ENCODE results near the gene THSD7A. TPM values are rescaled to one million over a fixed set of nuclear protein-coding genes. Genes with fewer than 3 reads are reported as not detected.

THSD7A gene
- total and polyA plus RNA-seq, 2 of the 13 experiments (the other 11 are each of a cell fraction or from before 2014, with no cell fraction given), result 0.01 to 0.07 TPM

DNA sequence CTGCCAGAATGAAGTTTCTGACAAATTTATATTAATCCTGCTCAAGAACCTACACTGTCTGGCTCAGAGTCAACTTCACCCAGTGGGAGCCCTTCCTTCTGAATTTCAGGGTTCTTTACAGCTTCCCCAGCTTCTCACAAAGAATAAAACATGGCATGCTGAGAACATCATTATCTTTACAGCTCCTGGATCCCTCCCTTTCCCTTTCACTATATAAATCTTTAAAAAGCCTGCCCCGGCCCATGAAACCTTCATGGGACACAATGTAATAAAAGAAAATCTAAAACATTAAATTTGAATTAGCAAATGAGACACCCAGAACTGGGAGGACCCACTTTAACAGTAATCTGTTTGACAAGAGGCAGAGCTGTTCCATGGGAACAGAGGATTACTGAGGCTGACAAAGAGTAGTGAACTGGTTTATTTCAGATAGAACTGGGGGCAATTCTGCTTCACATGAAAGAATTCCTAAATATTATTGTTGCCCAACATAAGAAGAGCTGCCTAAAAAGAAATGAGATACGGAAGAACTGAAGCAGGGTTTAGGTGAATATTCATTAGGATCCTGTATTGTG, 222.8 kb downstream of the THSD7A start:
- 18% methylated on average over 2 of the region's 2 CpGs for WGBS (ENCODE audit: low lambda C conversion rate)
- TF ChIP-seq JUN (CRISPR knock-in tag; IDR thresholded peaks at IDR 0.05) (no peak), HOXD1 (CRISPR knock-in tag; IDR thresholded peaks at IDR 0.05) (no peak), PRPF4 (IDR thresholded peaks at IDR 0.05; ENCODE audit: low read depth, low read length, poor library complexity, severe bottlenecking) (no peak), MYPOP (CRISPR knock-in tag; IDR thresholded peaks at IDR 0.05) (no peak), ZNF432 (CRISPR knock-in tag; IDR thresholded peaks at IDR 0.05; ENCODE audit: borderline replicate concordance) (no peak), NR2F6 (IDR thresholded peaks at IDR 0.05) (no peak), NR2F6 (CRISPR knock-in tag; IDR thresholded peaks at IDR 0.05) (no peak), HNRNPH1 (optimal IDR thresholded peaks at IDR 0.05; ENCODE audit: low read depth, low read length) (no peak), TFE3 (CRISPR knock-in tag; IDR thresholded peaks at IDR 0.05) (no peak), USF2 (IDR thresholded peaks at IDR 0.05; ENCODE audit: low read depth, low read length) (no peak), USF2 (CRISPR knock-in tag; IDR thresholded peaks at IDR 0.05; ENCODE audit: borderline replicate concordance) (no peak), MEIS2 (CRISPR knock-in tag; IDR thresholded peaks at IDR 0.05) (no peak), PCBP1 (IDR thresholded peaks at IDR 0.05; ENCODE audit: borderline replicate concordance, low read depth, low read length) (no peak), TMF1 (CRISPR knock-in tag; IDR thresholded peaks at IDR 0.05; ENCODE audit: low read depth) (no peak), RAD51 (IDR thresholded peaks at IDR 0.05; ENCODE audit: borderline replicate concordance) (no peak), ZNF768 (CRISPR knock-in tag; IDR thresholded peaks at IDR 0.05) (no peak)
- TF ChIP-seq, protein P1, sequence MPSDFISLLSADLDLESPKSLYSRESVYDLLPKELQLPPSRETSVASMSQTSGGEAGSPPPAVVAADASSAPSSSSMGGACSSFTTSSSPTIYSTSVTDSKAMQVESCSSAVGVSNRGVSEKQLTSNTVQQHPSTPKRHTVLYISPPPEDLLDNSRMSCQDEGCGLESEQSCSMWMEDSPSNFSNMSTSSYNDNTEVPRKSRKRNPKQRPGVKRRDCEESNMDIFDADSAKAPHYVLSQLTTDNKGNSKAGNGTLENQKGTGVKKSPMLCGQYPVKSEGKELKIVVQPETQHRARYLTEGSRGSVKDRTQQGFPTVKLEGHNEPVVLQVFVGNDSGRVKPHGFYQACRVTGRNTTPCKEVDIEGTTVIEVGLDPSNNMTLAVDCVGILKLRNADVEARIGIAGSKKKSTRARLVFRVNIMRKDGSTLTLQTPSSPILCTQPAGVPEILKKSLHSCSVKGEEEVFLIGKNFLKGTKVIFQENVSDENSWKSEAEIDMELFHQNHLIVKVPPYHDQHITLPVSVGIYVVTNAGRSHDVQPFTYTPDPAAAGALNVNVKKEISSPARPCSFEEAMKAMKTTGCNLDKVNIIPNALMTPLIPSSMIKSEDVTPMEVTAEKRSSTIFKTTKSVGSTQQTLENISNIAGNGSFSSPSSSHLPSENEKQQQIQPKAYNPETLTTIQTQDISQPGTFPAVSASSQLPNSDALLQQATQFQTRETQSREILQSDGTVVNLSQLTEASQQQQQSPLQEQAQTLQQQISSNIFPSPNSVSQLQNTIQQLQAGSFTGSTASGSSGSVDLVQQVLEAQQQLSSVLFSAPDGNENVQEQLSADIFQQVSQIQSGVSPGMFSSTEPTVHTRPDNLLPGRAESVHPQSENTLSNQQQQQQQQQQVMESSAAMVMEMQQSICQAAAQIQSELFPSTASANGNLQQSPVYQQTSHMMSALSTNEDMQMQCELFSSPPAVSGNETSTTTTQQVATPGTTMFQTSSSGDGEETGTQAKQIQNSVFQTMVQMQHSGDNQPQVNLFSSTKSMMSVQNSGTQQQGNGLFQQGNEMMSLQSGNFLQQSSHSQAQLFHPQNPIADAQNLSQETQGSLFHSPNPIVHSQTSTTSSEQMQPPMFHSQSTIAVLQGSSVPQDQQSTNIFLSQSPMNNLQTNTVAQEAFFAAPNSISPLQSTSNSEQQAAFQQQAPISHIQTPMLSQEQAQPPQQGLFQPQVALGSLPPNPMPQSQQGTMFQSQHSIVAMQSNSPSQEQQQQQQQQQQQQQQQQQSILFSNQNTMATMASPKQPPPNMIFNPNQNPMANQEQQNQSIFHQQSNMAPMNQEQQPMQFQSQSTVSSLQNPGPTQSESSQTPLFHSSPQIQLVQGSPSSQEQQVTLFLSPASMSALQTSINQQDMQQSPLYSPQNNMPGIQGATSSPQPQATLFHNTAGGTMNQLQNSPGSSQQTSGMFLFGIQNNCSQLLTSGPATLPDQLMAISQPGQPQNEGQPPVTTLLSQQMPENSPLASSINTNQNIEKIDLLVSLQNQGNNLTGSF (CRISPR knock-in tag; IDR thresholded peaks at IDR 0.05), result no peak

More for the DNA sequence above, 222.8 kb downstream of the THSD7A start:
- FAIRE-seq (no peak), ATAC-seq (no peak), DNase-seq (ENCODE audit: low spot score) (no peak)
- H3K4me1 ChIP-seq (ENCODE audit: insufficient read depth, low read length), result no peaks in the 10 kb centered on the region
- H3K4me2 ChIP-seq (ENCODE audit: low read depth, low read length), result no peak overlapping the region
- CTCF ChIA-PET (ENCODE audit: low intra/inter-chr PET ratio, low total read pairs), result no interaction called here
- H3K27ac ChIP-seq (ENCODE audit: extremely low read length, insufficient read depth, low read length), result no peak overlapping the region
- intact Hi-C loops (cut with micrococcal nuclease; ENCODE audit: unreplicated experiment), result no loop called here
- H3K9ac ChIP-seq (ENCODE audit: insufficient read depth, low read depth, low read length), result no peak overlapping the region
- H3K9me3 ChIP-seq (ENCODE audit: low read length), result no peaks in the 10 kb centered on the region
- no peaks in the 10 kb centered on the region for H3K79me2 ChIP-seq (ENCODE audit: insufficient read depth, low read length)
- no TSS peak for BruUV-seq (replicated peaks)
- no peaks in the 10 kb centered on the region for H3K27me3 ChIP-seq (ENCODE audit: control insufficient read depth in 1 of 2, insufficient read depth in 2 of 2, low read length in 2 of 2)
- in situ Hi-C loops (cut with HindIII; ENCODE audit: extremely low pct_ligation_motif_present, low pct_unique_long_range_greater_than_20kb), result no loop called here
- no peaks in the 10 kb centered on the region for H3K36me3 ChIP-seq (replicated peaks in 1 of 2; ENCODE audit: control insufficient read depth in 1 of 2, insufficient read depth in 2 of 2, low read length in 2 of 2)
- POLR2A ChIA-PET, result no interaction called here
- no peak overlapping the region for H3K4me3 ChIP-seq (replicated peaks in 1 of 3; ENCODE audit: insufficient read depth in 1 of 3, low read depth in 2 of 3, low read length in 3 of 3)
- H4K20me1 ChIP-seq (ENCODE audit: insufficient read depth, low read length), result no peaks in the 10 kb centered on the region
- H2AFZ ChIP-seq (ENCODE audit: low read length), result no peak overlapping the region
